HEK293 (cell line): ENCODE measurements around the gene LIN7A.

ENCODE experiments used
- CTCF ChIA-PET: fragments of 350-600 bp; formaldehyde crosslinking; extraction: SDS; loops from one replicate; lab custom pipeline; 2021; ENCODE audit warnings: antibody characterized with exemption; lab: Yijun Ruan, JAX
- POLR2A ChIA-PET: fragments of 300-600 bp; formaldehyde crosslinking; extraction: SDS; loops from one replicate; lab custom pipeline; 2020; ENCODE audit warnings: antibody characterized with exemption, inconsistent platforms; lab: Yijun Ruan, JAX
- H3K27ac ChIP-seq: fragments of 200-500 bp; sonication (Bioruptor generic); 2 replicates; pipeline ENCODE4 v1.5.1; 2014; ENCODE audit warnings: low read depth, low read length, control low read depth, inconsistent platforms; ENCODE audit errors: extremely low read depth
- H3K36me3 ChIP-seq, 2 experiments: fragments of 200-500 bp in 1 of 2; sonication (Bioruptor generic) in 1 of 2; 1 replicate in 1 of 2; 2 replicates in 1 of 2; pipeline ENCODE4 v1.5.1; 2014 to 2017; ENCODE audit warnings: inconsistent platforms in 2 of 2, low read length in 2 of 2; ENCODE audit not compliant: control insufficient read depth in 2 of 2, insufficient read depth in 1 of 2
- H3K4me1 ChIP-seq: fragments of 200-500 bp; sonication (Bioruptor generic); 2 replicates; pipeline ENCODE4 v1.5.1; 2014; ENCODE audit warnings: mild to moderate bottlenecking, low read length, inconsistent platforms; ENCODE audit not compliant: control insufficient read depth, insufficient read depth
- H3K4me3 ChIP-seq: 2 replicates; pipeline ENCODE4 v1.5.1; 2011; ENCODE audit warnings: low read depth, mild to moderate bottlenecking, control low read depth, low read length, moderate library complexity
- H3K9me3 ChIP-seq: fragments of 200-500 bp; sonication (Bioruptor generic); 2 replicates; pipeline ENCODE4 v1.5.1; 2014; ENCODE audit warnings: low read depth, low read length, inconsistent platforms; ENCODE audit not compliant: control insufficient read depth, insufficient read depth
- GLI2 ChIP-seq: fragments of 450-650 bp; formaldehyde crosslinking; IDR thresholded peaks from 2 replicates; pipeline ENCODE4; 2017; ENCODE audit warnings: missing biosample characterization, missing genetic modification characterization, low read depth, borderline replicate concordance
- MEIS1 ChIP-seq: sonication (generic); formaldehyde crosslinking; IDR thresholded peaks from 2 replicates; pipeline ENCODE4 v1.8.1; 2022; ENCODE audit warnings: missing genetic modification reagents, mild to moderate bottlenecking, borderline replicate concordance
- MYNN ChIP-seq: fragments of 450-650 bp; formaldehyde crosslinking; IDR thresholded peaks from 2 replicates; pipeline ENCODE4 v1.5.1; 2016; ENCODE audit warnings: missing biosample characterization, missing genetic modification characterization, borderline replicate concordance
- SALL2 ChIP-seq: fragments of 450-650 bp; formaldehyde crosslinking; IDR thresholded peaks from 2 replicates; pipeline ENCODE4 v1.5.0; 2017; ENCODE audit warnings: missing biosample characterization, mild to moderate bottlenecking, missing genetic modification characterization, borderline replicate concordance
- SP2 ChIP-seq: fragments of 450-650 bp; formaldehyde crosslinking; IDR thresholded peaks from 2 replicates; pipeline ENCODE4 v1.5.1; 2016; ENCODE audit warnings: missing biosample characterization, missing genetic modification characterization
- ZFP37 ChIP-seq: fragments of 450-650 bp; formaldehyde crosslinking; IDR thresholded peaks from 2 replicates; pipeline ENCODE4 v1.5.1; 2016; ENCODE audit warnings: missing biosample characterization, missing genetic modification characterization
- ZNF132 ChIP-seq: fragments of 450-650 bp; formaldehyde crosslinking; IDR thresholded peaks from 2 replicates; pipeline ENCODE4 v1.5.1; 2017; ENCODE audit warnings: missing biosample characterization, missing genetic modification characterization, borderline replicate concordance
- ZNF138 ChIP-seq: fragments of 450-650 bp; formaldehyde crosslinking; IDR thresholded peaks from 2 replicates; pipeline ENCODE4 v1.5.1; 2016; ENCODE audit warnings: missing biosample characterization, missing genetic modification characterization, borderline replicate concordance
- ZNF214 ChIP-seq: fragments of 450-650 bp; formaldehyde crosslinking; IDR thresholded peaks from 2 replicates; pipeline ENCODE4 v1.5.1; 2017; ENCODE audit warnings: missing biosample characterization, mild to moderate bottlenecking, missing genetic modification characterization, borderline replicate concordance
- ZNF501 ChIP-seq: fragments of 450-650 bp; formaldehyde crosslinking; IDR thresholded peaks from 2 replicates; pipeline ENCODE4 v1.5.1; 2016; ENCODE audit warnings: missing biosample characterization, missing genetic modification characterization
- ZNF518A ChIP-seq: fragments of 450-650 bp; formaldehyde crosslinking; conservative IDR thresholded peaks from 2 replicates; pipeline ENCODE4 v1.5.1; 2016; ENCODE audit warnings: low read depth, missing biosample characterization, missing genetic modification characterization
- ZNF521 ChIP-seq: fragments of 450-650 bp; formaldehyde crosslinking; IDR thresholded peaks from 2 replicates; pipeline ENCODE4 v1.5.1; 2017; ENCODE audit warnings: missing biosample characterization, mild to moderate bottlenecking, missing genetic modification characterization
- ZNF585B ChIP-seq: fragments of 450-650 bp; formaldehyde crosslinking; IDR thresholded peaks from 2 replicates; pipeline ENCODE4 v1.5.1; 2016; ENCODE audit warnings: missing biosample characterization, missing genetic modification characterization
- ZNF624 ChIP-seq: fragments of 450-650 bp; formaldehyde crosslinking; IDR thresholded peaks from 2 replicates; pipeline ENCODE4 v1.5.1; 2017; ENCODE audit warnings: missing biosample characterization, missing genetic modification characterization
- ZNF639 ChIP-seq: fragments of 450-650 bp; formaldehyde crosslinking; IDR thresholded peaks from 2 replicates; pipeline ENCODE4 v1.5.1; 2016; ENCODE audit warnings: missing biosample characterization, missing genetic modification characterization
- ZNF654 ChIP-seq: fragments of 450-650 bp; formaldehyde crosslinking; IDR thresholded peaks from 2 replicates; pipeline ENCODE4 v1.5.1; 2016; ENCODE audit warnings: low read depth, missing biosample characterization, missing genetic modification characterization
- ZNF776 ChIP-seq: fragments of 450-650 bp; formaldehyde crosslinking; IDR thresholded peaks from 2 replicates; pipeline ENCODE4 v1.5.0; 2017; ENCODE audit warnings: missing biosample characterization, missing genetic modification characterization, borderline replicate concordance
- TF ChIP-seq, protein P1 (sequence below): fragments of 450-650 bp; formaldehyde crosslinking; IDR thresholded peaks from 2 replicates; pipeline ENCODE4 v1.5.1; 2016; ENCODE audit warnings: missing biosample characterization, missing genetic modification characterization

LIN7A gene

DNA sequence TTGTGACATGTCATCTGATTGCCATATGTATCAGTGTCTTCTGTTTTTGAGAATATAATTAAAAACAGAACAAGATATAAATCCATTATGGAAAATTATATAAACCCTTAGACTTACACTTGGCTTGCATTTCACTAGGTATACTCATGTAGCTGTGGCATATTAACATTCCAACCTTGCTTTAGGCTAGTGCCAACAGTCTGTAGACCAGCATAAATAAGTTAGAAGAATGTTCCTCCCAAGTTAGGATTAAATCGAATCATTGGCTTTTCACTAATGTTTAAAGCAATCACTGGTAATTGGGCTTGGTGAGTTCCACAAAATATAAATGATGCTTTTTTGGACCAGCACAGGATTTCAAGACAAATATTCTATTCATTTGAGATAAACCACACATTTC lies 103.0 kb downstream of the LIN7A start (continued):
- TF ChIP-seq ZNF518A (tag by site-specific recombination) (no peak), SP2 (tag by site-specific recombination) (no peak), MEIS1 (CRISPR knock-in tag) (no peak), ZNF585B (tag by site-specific recombination) (no peak)

DNA sequence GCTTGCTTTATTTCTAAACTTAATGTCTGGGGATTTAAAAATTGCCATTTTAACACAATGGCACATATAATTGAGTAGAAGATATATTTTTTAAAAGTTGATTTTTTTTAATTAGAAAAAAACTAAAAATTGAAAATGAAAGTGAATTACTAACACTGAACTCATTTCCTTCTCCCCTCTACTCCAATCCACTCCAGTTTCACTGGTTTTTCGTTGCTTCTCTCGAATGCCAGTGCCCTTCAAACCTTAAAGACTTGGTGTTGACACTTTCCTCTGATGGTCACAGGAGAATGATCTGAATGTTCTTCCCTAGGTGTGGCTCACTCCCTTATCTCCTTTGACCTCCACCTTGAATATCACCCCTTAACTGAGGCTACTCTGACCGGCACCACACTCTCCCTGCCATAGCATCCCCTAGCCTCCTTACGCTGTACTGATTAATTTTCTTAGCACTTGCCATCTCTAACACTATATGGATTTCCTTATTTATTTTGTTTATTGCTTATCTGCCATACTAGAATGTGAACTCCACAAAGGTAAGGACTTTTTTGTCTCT lies 107.1 kb downstream of the LIN7A start:
- Histone ChIP-seq H3K9me3 (no peaks in the 10 kb centered on the region), H3K4me1 (no peaks in the 10 kb centered on the region), H3K27ac (no peak overlapping the region), H3K36me3 (no peaks in the 10 kb centered on the region), H3K4me3 (no peak overlapping the region)
- ChIA-PET POLR2A (no interaction called here), CTCF (no interaction called here)
- TF ChIP-seq ZNF639 (no peak), ZNF776 (no peak)

DNA sequence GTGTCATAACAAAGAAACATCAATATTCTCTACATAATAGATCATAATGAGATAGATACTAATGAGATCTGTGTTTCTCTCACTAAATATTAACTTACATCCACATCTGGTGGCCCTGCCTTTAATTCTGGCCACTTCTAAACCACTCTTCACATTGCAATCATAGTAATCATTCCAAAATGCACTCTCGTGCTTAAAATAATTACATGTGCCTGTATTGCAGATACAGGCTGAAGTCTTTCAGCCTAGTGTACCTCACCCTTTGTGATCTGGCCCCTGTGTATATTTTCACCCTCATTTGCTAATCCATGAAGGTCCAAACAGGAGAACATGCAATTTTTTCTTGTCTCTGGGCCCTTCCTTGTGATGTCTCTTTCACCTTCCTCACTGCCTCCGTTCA lies 108.0 kb downstream of the LIN7A start:
- no peaks in the 10 kb centered on the region for H3K36me3 ChIP-seq
- no peak overlapping the region for H3K4me3 ChIP-seq
- CTCF ChIA-PET: no interaction called here
- TF ChIP-seq GLI2 (tag by site-specific recombination) (no peak), ZNF521 (tag by site-specific recombination) (no peak), ZNF138 (no peak), ZNF501 (no peak), MYNN (tag by site-specific recombination) (no peak), MEIS1 (CRISPR knock-in tag) (no peak), ZFP37 (no peak), SALL2 (tag by site-specific recombination) (no peak), ZNF654 (tag by site-specific recombination) (no peak), ZNF624 (tag by site-specific recombination) (no peak), ZNF214 (no peak), ZNF132 (tag by site-specific recombination) (no peak)
- TF ChIP-seq, protein P1, sequence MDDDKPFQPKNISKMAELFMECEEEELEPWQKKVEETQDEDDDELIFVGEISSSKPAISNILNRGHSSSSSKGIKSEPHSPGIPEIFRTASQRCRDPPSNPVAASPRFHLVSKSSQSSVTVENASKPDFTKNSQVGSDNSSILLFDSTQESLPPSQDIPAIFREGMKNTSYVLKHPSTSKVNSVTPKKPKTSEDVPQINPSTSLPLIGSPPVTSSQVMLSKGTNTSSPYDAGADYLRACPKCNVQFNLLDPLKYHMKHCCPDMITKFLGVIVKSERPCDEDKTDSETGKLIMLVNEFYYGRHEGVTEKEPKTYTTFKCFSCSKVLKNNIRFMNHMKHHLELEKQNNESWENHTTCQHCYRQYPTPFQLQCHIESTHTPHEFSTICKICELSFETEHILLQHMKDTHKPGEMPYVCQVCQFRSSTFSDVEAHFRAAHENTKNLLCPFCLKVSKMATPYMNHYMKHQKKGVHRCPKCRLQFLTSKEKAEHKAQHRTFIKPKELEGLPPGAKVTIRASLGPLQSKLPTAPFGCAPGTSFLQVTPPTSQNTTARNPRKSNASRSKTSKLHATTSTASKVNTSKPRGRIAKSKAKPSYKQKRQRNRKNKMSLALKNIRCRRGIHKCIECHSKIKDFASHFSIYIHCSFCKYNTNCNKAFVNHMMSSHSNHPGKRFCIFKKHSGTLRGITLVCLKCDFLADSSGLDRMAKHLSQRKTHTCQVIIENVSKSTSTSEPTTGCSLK (tag by site-specific recombination): no peak
- TF ChIP-seq, all 188 proteins: peak for 0
- Histone ChIP-seq H3K27ac (no peak overlapping the region), H3K9me3 (no peaks in the 10 kb centered on the region), H3K4me1 (no peaks in the 10 kb centered on the region)
- POLR2A ChIA-PET: no interaction called here
